IMR-90 (cell line): Measurements from ENCODE around the gene PUM2. TPM values are rescaled to one million over a fixed set of nuclear protein-coding genes. Genes with fewer than 3 reads are reported as not detected.

Experiments
- ATAC-seq: fragments of 200-7000 bp; cut with Tn5 transposase; 2 replicates; pipeline ENCODE4 v1.9.1; 2020; ENCODE audit warnings: low read depth, mild to moderate bottlenecking, moderate library complexity
- BruUV-seq: library from RNA; stranded (reverse); fragments of 400-500 nt; replicated peaks from 2 replicates; lab custom pipeline; 2021; lab: Mats Ljungman, UMichigan
- CTCF ChIA-PET: fragments of 300-600 bp; formaldehyde crosslinking; extraction: SDS; loops from one replicate; lab custom pipeline; 2021; ENCODE audit warnings: antibody characterized with exemption; lab: Yijun Ruan, JAX
- POLR2A ChIA-PET: fragments of 300-600 bp; sonication (Branson Sonifier 250); formaldehyde crosslinking; loops from one replicate; lab custom pipeline; 2022; ENCODE audit warnings: antibody characterized with exemption; ENCODE audit not compliant: unreplicated experiment; lab: Charles Lee
- DNase-seq: peaks from one replicate; pipeline ENCODE4 v3.0.0; 2013
- H2AFZ ChIP-seq: replicated peaks from 2 replicates; pipeline ENCODE3; 2013; ENCODE audit warnings: low read length, mild to moderate bottlenecking; ENCODE audit not compliant: poor library complexity
- H2AK5ac ChIP-seq: 2 replicates; pipeline ENCODE4 v1.6.1; 2013; ENCODE audit warnings: low read depth, low read length, inconsistent platforms
- H2AK9ac ChIP-seq: replicated peaks from 2 replicates; pipeline ENCODE3; 2013; ENCODE audit warnings: mild to moderate bottlenecking, low read depth, low read length, moderate library complexity; ENCODE audit not compliant: poor library complexity
- H2BK120ac ChIP-seq: 2 replicates; pipeline ENCODE4 v1.6.1; 2013; ENCODE audit warnings: low read depth, low read length, inconsistent platforms
- H2BK15ac ChIP-seq: 3 replicates; pipeline ENCODE4 v1.6.1; 2013; ENCODE audit warnings: low read depth, low read length, inconsistent platforms
- H2BK20ac ChIP-seq: 2 replicates; pipeline ENCODE4 v1.6.1; 2013; ENCODE audit warnings: low read depth, mild to moderate bottlenecking, inconsistent platforms, low read length, moderate library complexity
- H2BK5ac ChIP-seq: 2 replicates; pipeline ENCODE4 v1.6.1; 2013; ENCODE audit warnings: mild to moderate bottlenecking, low read depth, low read length, inconsistent platforms; ENCODE audit not compliant: poor library complexity, severe bottlenecking
- H3K14ac ChIP-seq: replicated peaks from 2 replicates; pipeline ENCODE4 v1.6.1; 2013; ENCODE audit warnings: low read depth, low read length, inconsistent platforms
- H3K18ac ChIP-seq: 2 replicates; pipeline ENCODE4 v1.6.1; 2013; ENCODE audit warnings: low read depth, low read length, control low read depth
- H3K23ac ChIP-seq: 2 replicates; pipeline ENCODE4 v1.6.1; 2013; ENCODE audit warnings: low read depth, low read length, inconsistent platforms
- H3K27ac ChIP-seq: 2 replicates; pipeline ENCODE4 v1.5.1; 2013; ENCODE audit warnings: mild to moderate bottlenecking, control low read depth, low read length; ENCODE audit not compliant: insufficient read depth
- H3K27me3 ChIP-seq: 2 replicates; pipeline ENCODE4 v1.6.1; 2013; ENCODE audit warnings: low read length; ENCODE audit not compliant: control insufficient read depth, insufficient read depth
- H3K36me3 ChIP-seq: 2 replicates; pipeline ENCODE4 v1.6.1; 2013; ENCODE audit warnings: low read length, mixed read lengths; ENCODE audit not compliant: control insufficient read depth, insufficient read depth
- H3K4ac ChIP-seq: 2 replicates; pipeline ENCODE4 v1.6.1; 2013; ENCODE audit warnings: low read depth, low read length, inconsistent platforms
- H3K4me1 ChIP-seq: 2 replicates; pipeline ENCODE4 v1.6.1; 2013; ENCODE audit warnings: low read length, mixed read lengths; ENCODE audit not compliant: control insufficient read depth, insufficient read depth
- H3K4me2 ChIP-seq: 2 replicates; pipeline ENCODE4 v1.6.1; 2013; ENCODE audit warnings: low read depth, mild to moderate bottlenecking, control low read depth, low read length, moderate library complexity
- H3K4me3 ChIP-seq: 2 replicates; pipeline ENCODE4 v1.5.1; 2013; ENCODE audit warnings: low read depth, mild to moderate bottlenecking, control low read depth, low read length, moderate library complexity; ENCODE audit not compliant: insufficient read depth
- H3K56ac ChIP-seq: 2 replicates; pipeline ENCODE4 v1.6.1; 2013; ENCODE audit warnings: low read length, inconsistent platforms; ENCODE audit not compliant: insufficient read depth; ENCODE audit errors: extremely low read depth
- H3K79me1 ChIP-seq, 2 experiments: 2 replicates each; pipeline ENCODE4 v1.6.1; 2013; ENCODE audit warnings: low read length in 2 of 2, inconsistent platforms in 1 of 2, low read depth in 1 of 2
- H3K9ac ChIP-seq: 2 replicates; pipeline ENCODE4 v1.6.1; 2013; ENCODE audit warnings: low read depth, low read length, control low read depth
- H3K9me1 ChIP-seq: 2 replicates; pipeline ENCODE4 v1.6.1; 2013; ENCODE audit warnings: low read length, inconsistent platforms; ENCODE audit not compliant: insufficient read depth
- H3K9me3 ChIP-seq: 2 replicates; pipeline ENCODE4 v1.6.1; 2013; ENCODE audit warnings: low read length; ENCODE audit not compliant: control insufficient read depth, insufficient read depth
- H4K20me1 ChIP-seq: 2 replicates; pipeline ENCODE4 v1.6.1; 2013; ENCODE audit warnings: low read length, inconsistent platforms; ENCODE audit not compliant: insufficient read depth
- H4K5ac ChIP-seq: 2 replicates; pipeline ENCODE4 v1.6.1; 2013; ENCODE audit warnings: mild to moderate bottlenecking, low read depth, low read length, control low read depth
- H4K8ac ChIP-seq, 2 experiments: 2 replicates each; pipeline ENCODE4 v1.6.1; 2013; ENCODE audit warnings: low read depth in 2 of 2, low read length in 2 of 2, control low read depth in 1 of 2, inconsistent platforms in 1 of 2
- H4K91ac ChIP-seq: 2 replicates; pipeline ENCODE4 v1.6.1; 2013; ENCODE audit warnings: low read depth, low read length, inconsistent platforms; ENCODE audit not compliant: insufficient read depth
- CHD1 ChIP-seq: IDR thresholded peaks from 2 replicates; pipeline ENCODE4 v1.6.1; 2012; ENCODE audit warnings: low read depth, low read length, improper control_type of control experiment
- FOS ChIP-seq: fragments of 150-350 bp; IDR thresholded peaks from 2 replicates; pipeline ENCODE4 v1.6.1; 2016; ENCODE audit warnings: low read depth, low read length
- MAFK ChIP-seq: IDR thresholded peaks from 2 replicates; pipeline ENCODE4 v1.6.1; 2012; ENCODE audit warnings: low read depth, low read length, improper control_type of control experiment
- POLR2A ChIP-seq: IDR thresholded peaks from 2 replicates; pipeline ENCODE4 v1.6.1; 2012; ENCODE audit warnings: mild to moderate bottlenecking, low read depth, low read length
- RAD21 ChIP-seq: IDR thresholded peaks from 2 replicates; pipeline ENCODE4 v1.6.1; 2012; ENCODE audit warnings: low read length, improper control_type of control experiment
- RFX5 ChIP-seq: IDR thresholded peaks from 2 replicates; pipeline ENCODE4 v1.8.0; 2012; ENCODE audit warnings: low read depth, mild to moderate bottlenecking, low read length, moderate library complexity
- SMC3 ChIP-seq: fragments of 150-350 bp; IDR thresholded peaks from 2 replicates; pipeline ENCODE4 v1.6.1; 2016; ENCODE audit warnings: low read depth, mild to moderate bottlenecking, antibody characterized with exemption, low read length, moderate library complexity
- WGBS, 2 experiments: methylation state at CpG; one replicate each; pipeline versions ENCODE4 v1.1.5 to v1.1.7; 2013; ENCODE audit warnings: missing lambda C conversion rate in 2 of 2; ENCODE audit not compliant: insufficient read length in 1 of 2; ENCODE audit errors: extremely low coverage in 2 of 2; 5-methylcytosine and 5-hydroxymethylcytosine counted together
- dilution Hi-C: fragments of 300-500 bp; cut with HindIII; formaldehyde crosslinking; loops from one replicate; pipeline ENCODE4 v1.14.3; 2018; ENCODE audit warnings: low sequenced_read_pairs; ENCODE audit not compliant: unreplicated experiment
- in situ Hi-C: fragments of 300-500 bp; cut with MboI; formaldehyde crosslinking; loops from 3 replicates; pipeline ENCODE4 v1.14.3; 2019; ENCODE audit warnings: low sequenced_read_pairs, inconsistent platforms, mixed read lengths
- intact Hi-C: fragments of 100-400 bp; cut with micrococcal nuclease; formaldehyde crosslinking; loops from 2 replicates; pipeline ENCODE4 v1.10.0; 2022
- polyA plus RNA-seq, 3 experiments: library from polyadenylated mRNA; depleted of rRNA; stranded (reverse); fragments of >200 nt; gene quantifications; 2 replicates each; pipeline ENCODE4 v1.2.3, GENCODE V29; 2012; ENCODE audit warnings: low replicate concordance in 1 of 3
- total RNA-seq: library from RNA; depleted of rRNA; stranded (reverse); fragments of >200 nt; gene quantifications from 2 replicates; pipeline ENCODE4 v1.2.3, GENCODE V29; 2012
- TF ChIP-seq, protein P1 (sequence below): fragments of 150-350 bp; IDR thresholded peaks from 2 replicates; pipeline ENCODE4 v1.6.1; 2017; ENCODE audit warnings: mild to moderate bottlenecking, antibody characterized with exemption, low read length, low read depth

The PUM2 gene
- total and polyA plus RNA-seq, 2 of the 4 experiments (the other 2 are of a cell fraction), result 18.8 to 38.4 TPM

- H3K14ac ChIP-seq, result no peak overlapping the region
- no peak overlapping the region for H2AK9ac ChIP-seq
- no peaks in the 10 kb centered on the region for H3K27me3 ChIP-seq
- peak; percentile 63 for DNase-seq
- WGBS, 2 experiments, result 92% methylated on average over 1 of the region's 2 CpGs; no CpG with 5 or more reads in 1 of the 2 experiments
- H2BK20ac ChIP-seq, result no peak overlapping the region
- dilution Hi-C loops, result no loop called here
- H3K9ac ChIP-seq, result no peak overlapping the region
- no peaks in the 10 kb centered on the region for H3K9me3 ChIP-seq
- no peak overlapping the region for H3K18ac ChIP-seq
- no peak overlapping the region for H3K4me3 ChIP-seq
- no TSS peak for BruUV-seq
- H4K5ac ChIP-seq, result no peak overlapping the region
- no peak overlapping the region for H3K56ac ChIP-seq
- intact Hi-C loops, result no loop called here
- no peak overlapping the region for H2BK5ac ChIP-seq
- no peaks in the 10 kb centered on the region for H3K36me3 ChIP-seq
- TF ChIP-seq RFX5, result no peak
- TF ChIP-seq FOS, result no peak
- TF ChIP-seq POLR2A, result no peak
- TF ChIP-seq, protein P1, sequence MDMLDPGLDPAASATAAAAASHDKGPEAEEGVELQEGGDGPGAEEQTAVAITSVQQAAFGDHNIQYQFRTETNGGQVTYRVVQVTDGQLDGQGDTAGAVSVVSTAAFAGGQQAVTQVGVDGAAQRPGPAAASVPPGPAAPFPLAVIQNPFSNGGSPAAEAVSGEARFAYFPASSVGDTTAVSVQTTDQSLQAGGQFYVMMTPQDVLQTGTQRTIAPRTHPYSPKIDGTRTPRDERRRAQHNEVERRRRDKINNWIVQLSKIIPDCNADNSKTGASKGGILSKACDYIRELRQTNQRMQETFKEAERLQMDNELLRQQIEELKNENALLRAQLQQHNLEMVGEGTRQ, result no peak
- TF ChIP-seq MAFK, result no peak
- TF ChIP-seq CHD1, result no peak
- TF ChIP-seq RAD21, result no peak
- TF ChIP-seq SMC3, result no peak
- ChIA-PET POLR2A (no interaction called here), CTCF (interaction anchor here (0.6 kb wide), 1 partner anchor 81 kb away, joined by 5 read pairs; no protein-coding TSS in a partner anchor)
- 0 out of 2 replicates have a peak overlapping the region, but pooled peaks have one; percentile 15 for H2BK120ac ChIP-seq
- H2BK15ac ChIP-seq, result no peak overlapping the region
- H4K8ac ChIP-seq, result peak overlapping the region in 1 of 2 experiments; percentile 8; a peak in 1 of 4 replicates
- H3K4me2 ChIP-seq, result no peak overlapping the region
- no peaks in the 10 kb centered on the region; the same call in 1 of the 2 replicates for H4K20me1 ChIP-seq
- peaks cover 4% of the 10 kb centered on the region for H3K9me1 ChIP-seq
- H2AK5ac ChIP-seq, result peak overlapping the region; percentile 69
- no peaks in the 10 kb centered on the region for H3K79me1 ChIP-seq
- peak overlapping the region; percentile 14 for H2AFZ ChIP-seq
- no peak for ATAC-seq
- peaks cover 12% of the 10 kb centered on the region for H3K4me1 ChIP-seq
- H4K91ac ChIP-seq, result no peak overlapping the region
- no peak overlapping the region for H3K23ac ChIP-seq
- H3K4ac ChIP-seq, result no peak overlapping the region
- in situ Hi-C loops, result no loop called here
- H3K27ac ChIP-seq, result no peak overlapping the region
These were observed 16.1 kb upstream of the PUM2 start for GRCh38 chr2:20366672-20367116.
